Stomach smooth muscle (tissue), 2 donors: ENCODE data around the gene LINC01488.

Experiments used
- H3K27ac ChIP-seq: one replicate; pipeline ENCODE4 v1.7.0; 2013; ENCODE audit warnings: mild to moderate bottlenecking, low read length, inconsistent platforms
- H3K27me3 ChIP-seq, 2 donors: one replicate each; pipeline ENCODE4 v1.7.0; 2013; ENCODE audit warnings: low read length in 2 of 2; ENCODE audit not compliant: insufficient read depth in 2 of 2, control insufficient read depth in 1 of 2
- H3K36me3 ChIP-seq, 2 donors: one replicate each; pipeline ENCODE4 v1.7.0; 2013; ENCODE audit warnings: low read length in 2 of 2; ENCODE audit not compliant: control insufficient read depth in 2 of 2, insufficient read depth in 2 of 2
- H3K4me1 ChIP-seq: one replicate; pipeline ENCODE4 v1.7.0; 2013; ENCODE audit warnings: low read length; ENCODE audit not compliant: control insufficient read depth, insufficient read depth
- H3K4me3 ChIP-seq, 2 donors: one replicate each; pipeline ENCODE4 v1.7.0; 2013; ENCODE audit warnings: low read length in 2 of 2
- H3K9ac ChIP-seq, 2 donors: one replicate each; pipeline ENCODE4 v1.7.0; 2013; ENCODE audit warnings: low read length in 2 of 2, mild to moderate bottlenecking in 1 of 2
- H3K9me3 ChIP-seq, 2 donors: one replicate each; pipeline ENCODE4 v1.7.0; 2013; ENCODE audit warnings: low read length in 2 of 2; ENCODE audit not compliant: control insufficient read depth in 2 of 2
- donor health status: healthy.
- donor health status: Pancreatic carcinoma.

Gene LINC01488

GRCh38 chr11:69483691-69484426, 2.4 kb downstream of the LINC01488 start:
- Histone ChIP-seq H3K9me3 (no peaks in the 10 kb centered on the region), H3K27me3 (no peaks in the 10 kb centered on the region), H3K36me3 (no peaks in the 10 kb centered on the region), H3K27ac (no peak overlapping the region), H3K4me3 (no peak overlapping the region), H3K4me1 (peaks cover 15% of the 10 kb centered on the region), H3K9ac (no peak overlapping the region)

GRCh38 chr11:69484427-69485259, 3.2 kb downstream of the LINC01488 start:
- H3K27me3 ChIP-seq: no peaks in the 10 kb centered on the region
- peaks cover 23% of the 10 kb centered on the region for H3K4me1 ChIP-seq
- H3K9me3 ChIP-seq: no peaks in the 10 kb centered on the region
- no peak overlapping the region for H3K9ac ChIP-seq
- H3K27ac ChIP-seq: no peak overlapping the region
- H3K4me3 ChIP-seq: no peak overlapping the region
- H3K36me3 ChIP-seq: no peaks in the 10 kb centered on the region

- H3K4me3 ChIP-seq: no peak overlapping the region
- no peaks in the 10 kb centered on the region for H3K27me3 ChIP-seq
- peaks cover 25% of the 10 kb centered on the region for H3K4me1 ChIP-seq
- H3K36me3 ChIP-seq: no peaks in the 10 kb centered on the region
- no peaks in the 10 kb centered on the region for H3K9me3 ChIP-seq
- H3K9ac ChIP-seq: no peak overlapping the region
- no peak overlapping the region for H3K27ac ChIP-seq
Measured at GRCh38 chr11:69485337-69486041, 4.0 kb downstream of the LINC01488 start.

GRCh38 chr11:69486056-69486772, 4.8 kb downstream of the LINC01488 start:
- Histone ChIP-seq H3K9ac (no peak overlapping the region), H3K4me1 (peaks cover 22% of the 10 kb centered on the region), H3K27me3 (no peaks in the 10 kb centered on the region), H3K36me3 (no peaks in the 10 kb centered on the region), H3K27ac (no peak overlapping the region), H3K4me3 (no peak overlapping the region), H3K9me3 (no peaks in the 10 kb centered on the region)

DNA sequence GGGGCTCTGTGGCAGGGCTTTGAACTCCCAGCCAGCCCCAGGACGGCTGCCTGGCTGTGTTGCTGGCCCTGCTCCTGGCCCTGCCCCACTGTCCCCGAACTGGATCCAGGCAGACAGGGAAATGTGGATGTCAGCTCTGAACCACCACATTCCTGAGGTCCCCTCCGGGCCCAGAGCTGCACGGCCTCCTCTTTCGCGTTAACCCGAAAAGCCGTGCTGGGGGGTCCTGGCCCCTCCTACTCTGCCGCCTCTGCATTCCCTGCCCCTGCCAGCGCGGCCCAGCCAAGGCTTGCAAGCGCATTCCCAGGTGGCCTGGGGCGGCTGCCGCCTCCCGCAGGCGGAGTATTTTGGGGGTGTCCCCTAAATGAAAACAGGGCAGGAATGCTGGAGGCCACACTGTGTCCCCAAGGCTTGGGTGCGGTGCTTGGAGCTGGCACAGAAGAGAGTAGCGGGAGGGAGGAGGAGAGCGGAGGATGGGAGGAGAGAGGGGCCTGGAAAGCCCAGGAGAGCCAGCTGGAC, 5.4 kb downstream of the LINC01488 start:
- Histone ChIP-seq H3K27ac (no peak overlapping the region), H3K9me3 (no peaks in the 10 kb centered on the region), H3K36me3 (no peaks in the 10 kb centered on the region), H3K9ac (no peak overlapping the region), H3K27me3 (no peaks in the 10 kb centered on the region), H3K4me3 (no peak overlapping the region), H3K4me1 (peaks cover 22% of the 10 kb centered on the region)

DNA sequence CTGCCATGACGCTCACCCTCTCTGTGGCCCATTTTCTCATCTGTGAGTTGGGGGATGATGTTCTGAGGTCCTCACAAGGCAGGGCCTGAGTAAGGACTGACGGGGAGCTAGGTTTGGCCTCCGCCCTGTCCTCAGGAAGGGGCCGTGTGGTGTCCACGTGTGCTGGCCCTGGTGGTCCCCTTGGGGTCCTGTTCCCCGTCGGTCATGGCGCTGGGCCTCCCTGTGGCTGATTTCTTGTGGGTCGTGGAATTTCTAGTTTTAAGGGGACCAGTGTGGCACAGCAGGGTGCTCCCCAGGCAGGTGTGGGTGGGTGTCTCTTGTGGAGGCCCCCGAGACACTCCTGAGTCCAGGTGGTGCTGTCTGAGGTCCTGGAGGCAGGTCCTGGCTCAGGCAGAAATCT, 5.9 kb downstream of the LINC01488 start:
- H3K27ac ChIP-seq: no peak overlapping the region
- no peaks in the 10 kb centered on the region for H3K9me3 ChIP-seq
- H3K9ac ChIP-seq: no peak overlapping the region
- no peak overlapping the region for H3K4me3 ChIP-seq
- H3K27me3 ChIP-seq: no peaks in the 10 kb centered on the region
- peaks cover 22% of the 10 kb centered on the region for H3K4me1 ChIP-seq
- H3K36me3 ChIP-seq: no peaks in the 10 kb centered on the region

GRCh38 chr11:69487849-69488542, 6.5 kb downstream of the LINC01488 start:
- Histone ChIP-seq H3K9ac (no peak overlapping the region), H3K36me3 (no peaks in the 10 kb centered on the region), H3K4me3 (no peak overlapping the region), H3K27ac (no peak overlapping the region), H3K9me3 (no peaks in the 10 kb centered on the region), H3K27me3 (no peaks in the 10 kb centered on the region), H3K4me1 (peaks cover 22% of the 10 kb centered on the region)

DNA sequence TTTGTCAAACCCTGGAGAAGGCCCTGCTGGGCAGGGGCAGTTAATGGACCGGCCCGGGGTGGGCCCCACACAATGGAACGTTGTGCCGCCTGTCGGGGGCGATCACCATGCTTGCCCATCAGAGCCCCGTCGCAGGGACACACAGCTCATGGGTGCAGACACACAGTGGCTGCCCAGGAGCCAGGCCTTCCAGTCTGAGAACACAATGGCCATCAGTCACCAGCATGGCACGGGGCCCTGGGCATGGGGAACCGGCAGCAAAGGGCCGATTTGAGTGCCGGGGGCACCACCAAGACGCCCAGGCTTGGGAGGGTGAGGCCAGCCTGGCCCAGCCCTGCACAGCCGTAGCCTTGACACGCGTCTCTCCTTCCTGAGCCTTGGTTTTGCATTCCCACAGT, 7.1 kb downstream of the LINC01488 start:
- H3K9me3 ChIP-seq: no peaks in the 10 kb centered on the region
- H3K36me3 ChIP-seq: no peaks in the 10 kb centered on the region
- no peak overlapping the region for H3K27ac ChIP-seq
- H3K4me1 ChIP-seq: peaks cover 22% of the 10 kb centered on the region
- H3K4me3 ChIP-seq: no peak overlapping the region
- no peak overlapping the region for H3K9ac ChIP-seq
- H3K27me3 ChIP-seq: no peaks in the 10 kb centered on the region

DNA sequence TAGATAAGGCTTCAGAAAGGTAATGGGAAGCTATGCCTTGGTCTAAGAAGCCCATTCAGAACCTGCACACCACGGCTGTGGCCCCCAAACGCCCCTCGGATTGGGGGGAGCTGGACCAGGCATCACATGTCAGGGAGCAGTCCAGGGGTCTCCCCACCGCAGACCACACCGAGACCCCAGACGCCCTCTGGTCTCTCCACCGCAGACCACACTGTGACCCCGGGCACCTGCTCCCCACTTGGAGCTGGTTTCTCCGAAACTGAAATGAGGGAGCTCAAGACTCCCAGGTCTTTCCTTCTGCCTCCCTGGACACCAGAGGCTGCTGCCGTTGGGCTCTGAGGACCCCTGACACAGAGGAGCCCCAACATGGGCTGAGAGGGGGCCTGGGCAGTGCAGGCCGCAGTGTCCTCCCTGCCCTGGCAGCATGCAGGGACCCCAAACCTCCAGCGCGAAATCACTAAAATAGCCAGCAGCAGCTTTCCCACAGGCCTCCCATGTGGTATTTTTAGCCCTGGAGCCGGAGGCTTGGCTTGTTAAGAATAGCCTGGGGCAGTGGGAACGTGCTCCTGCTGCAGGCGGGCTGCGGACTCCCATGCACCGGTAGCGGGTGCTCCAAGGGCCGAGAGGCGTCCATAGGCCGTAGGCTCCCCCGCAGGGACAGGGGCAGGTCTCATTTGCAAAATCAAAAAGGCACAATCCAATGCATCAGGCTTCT, 7.7 kb downstream of the LINC01488 start:
- no peaks in the 10 kb centered on the region for H3K27me3 ChIP-seq
- H3K27ac ChIP-seq: no peak overlapping the region
- no peak overlapping the region for H3K4me3 ChIP-seq
- H3K36me3 ChIP-seq: no peaks in the 10 kb centered on the region
- H3K9me3 ChIP-seq: no peaks in the 10 kb centered on the region
- no peak overlapping the region for H3K9ac ChIP-seq
- H3K4me1 ChIP-seq: peaks cover 22% of the 10 kb centered on the region
